Measurements from ENCODE around the gene EEF1G.
A peak's percentile ranks its signal among the peaks of the same experiment; 100 is the strongest.
"Not testable (repeated sequence)": the region's sequence is repeated elsewhere in the genome, so short reads cannot be mapped to it uniquely, and the experiment has no call there.

Gene EEF1G

GRCh38 chr11:62603072-62603408 lies 29.3 kb upstream of the EEF1G start:
- DNase-seq, result no peak

- peak; percentile 22 to 40 for DNase-seq
Observed at GRCh38 chr11:62602141-62603071, 28.7 kb upstream of the EEF1G start.

- peak; percentile 99 for DNase-seq
Observed at GRCh38 chr11:62601372-62602140, 27.9 kb upstream of the EEF1G start, which contains the start of gene MTA2. Gene MTA2, minus strand, starts transcription at chr11:62601865. Its CDS starts 415 bp downstream, at chr11:62601450.

GRCh38 chr11:62601122-62601371 lies 27.4 kb upstream of the EEF1G start:
- DNase-seq, result peak; percentile 41 to 59

- no peak for DNase-seq
Observed at GRCh38 chr11:62600367-62601121, 26.9 kb upstream of the EEF1G start.

- DNase-seq, result no peak
Observed at GRCh38 chr11:62599901-62600300, 26.2 kb upstream of the EEF1G start.

- peak; percentile 86 to 97 for DNase-seq
Observed at GRCh38 chr11:62599069-62599696, 25.5 kb upstream of the EEF1G start.

GRCh38 chr11:62595124-62595523 lies 21.4 kb upstream of the EEF1G start:
- DNase-seq, result no peak

GRCh38 chr11:62593434-62594044 lies 19.8 kb upstream of the EEF1G start:
- DNase-seq, result peak; percentile 69 to 76

GRCh38 chr11:62592989-62593421 lies 19.3 kb upstream of the EEF1G start:
- DNase-seq, result no peak

- DNase-seq, result no peak
Observed at GRCh38 chr11:62592146-62592815, 18.6 kb upstream of the EEF1G start.

GRCh38 chr11:62591448-62592145 lies 17.9 kb upstream of the EEF1G start, which contains the start of gene TUT1:
Gene TUT1, minus strand, starts transcription at chr11:62591523. Its CDS starts 38 bp downstream, at chr11:62591485.
- DNase-seq, result peak; percentile 85 to 96

- no peak for DNase-seq
Observed at GRCh38 chr11:62588966-62589637, 15.4 kb upstream of the EEF1G start.

GRCh38 chr11:62585356-62585755 lies 11.7 kb upstream of the EEF1G start:
- not testable (repeated sequence) for DNase-seq

GRCh38 chr11:62581735-62582134 lies 8.0 kb upstream of the EEF1G start:
- DNase-seq, result not testable (repeated sequence)

- DNase-seq, result no peak
Observed at GRCh38 chr11:62580959-62581715, 7.4 kb upstream of the EEF1G start.

GRCh38 chr11:62579252-62579651 lies 5.6 kb upstream of the EEF1G start:
- no peak for DNase-seq

- DNase-seq, result no peak
Observed at GRCh38 chr11:62578541-62578940, 4.8 kb upstream of the EEF1G start.

- no peak for DNase-seq
Observed at GRCh38 chr11:62577046-62577714, 3.5 kb upstream of the EEF1G start.

Measured in stimulated activated CD4-positive, alpha-beta T cell treated with anti-CD3 and anti-CD28 coated beads, Interleukin-4, amount 100 ng/mL, for 4 hours (primary cell).